Transverse colon (tissue), 4 donors: Measurements from ENCODE around the gene SH3RF3. TPM values are rescaled to one million over a fixed set of nuclear protein-coding genes. Genes with fewer than 3 reads are reported as not detected.

Source experiments
- DNase-seq: peaks from one replicate; pipeline ENCODE4 v3.0.0-alpha.2; 2019
- H3K27ac ChIP-seq, 4 donors: fragments of 200-600 bp; sonication (generic); 2 replicates each; pipeline ENCODE4 v1.5.1; 2016 to 2018; ENCODE audit warnings: inconsistent platforms in 4 of 4
- H3K27me3 ChIP-seq: fragments of 200-600 bp; sonication (generic); 2 replicates; pipeline ENCODE4 v1.5.1; 2017; ENCODE audit warnings: inconsistent platforms
- H3K36me3 ChIP-seq, 4 donors: fragments of 200-600 bp; sonication (generic); 2 replicates each; pipeline ENCODE4 v1.5.1; 2017 to 2019; ENCODE audit warnings: inconsistent platforms in 4 of 4
- H3K4me1 ChIP-seq, 4 donors: fragments of 200-600 bp; sonication (generic); 2 replicates each; pipeline ENCODE4 v1.5.1; 2017 to 2020; ENCODE audit warnings: inconsistent platforms in 4 of 4
- H3K4me3 ChIP-seq, 4 donors: fragments of 200-600 bp; sonication (generic); 1 replicate in 1 of 4; 2 replicates in 3 of 4; pipeline versions ENCODE4 v1.5.1 to v1.6.1; 2017 to 2019; ENCODE audit warnings: inconsistent platforms in 4 of 4
- H3K9me3 ChIP-seq, 2 donors: fragments of 200-600 bp; sonication (generic); 2 replicates each; pipeline ENCODE4 v1.5.1; 2017 to 2019; ENCODE audit warnings: inconsistent platforms in 2 of 2
- CTCF ChIP-seq, 5 experiments: fragments of 200-600 bp in 3 of 5; fragments of 450-650 bp in 2 of 5; sonication (generic) in 3 of 5; IDR thresholded peaks; 1 replicate in 2 of 5; 2 replicates in 3 of 5; pipeline ENCODE4 v1.5.1; 2016 to 2017; ENCODE audit warnings: antibody characterized with exemption in 5 of 5, inconsistent platforms in 3 of 5, mild to moderate bottlenecking in 2 of 5, moderate library complexity in 1 of 5
- EP300 ChIP-seq: sonication (generic); formaldehyde crosslinking; IDR thresholded peaks from one replicate; pipeline ENCODE4 v1.6.1; 2017; ENCODE audit warnings: antibody characterized with exemption, low read depth
- POLR2A ChIP-seq: fragments of 450-650 bp; IDR thresholded peaks from one replicate; pipeline ENCODE4 v1.6.1; 2016; ENCODE audit warnings: antibody characterized with exemption, mild to moderate bottlenecking, moderate library complexity
- POLR2AphosphoS5 ChIP-seq, 3 donors: sonication (generic); formaldehyde crosslinking; IDR thresholded peaks; one replicate each; pipeline ENCODE4 v1.6.1; 2016; ENCODE audit warnings: antibody characterized with exemption in 3 of 3
- WGBS, 2 donors: methylation state at CpG; one replicate each; pipeline ENCODE4 v1.1.5; 2018; ENCODE audit warnings: low coverage in 1 of 2; 5-methylcytosine and 5-hydroxymethylcytosine counted together
- in situ Hi-C, 4 donors: fragments of 200-750 bp; cut with MboI; loops; one replicate each; pipeline versions ENCODE4 v1.15.0 to v1.15.1; 2017; ENCODE audit warnings: low sequenced_read_pairs in 3 of 4, low pct_ligation_motif_present in 1 of 4, low pct_unique_long_range_greater_than_20kb in 1 of 4
- intact Hi-C: fragments of 100-400 bp; cut with DNase I; formaldehyde crosslinking; loops from one replicate; pipeline ENCODE4 v1.15.1; 2023; ENCODE audit warnings: low total_unique reads
- total RNA-seq, 4 donors: library from RNA; depleted of rRNA; stranded (reverse); fragments of >200 nt; gene quantifications; one replicate each; pipeline ENCODE4 v1.1.0, GENCODE V29; 2016

Gene SH3RF3
- total RNA-seq, 4 donors from 2014 or later, result 1.9 to 8.8 (median 2.9) TPM

- DNase-seq, result no peak
- intact Hi-C loops, result no loop called here
- in situ Hi-C loops, result no loop called here
Observed at GRCh38 chr2:109201465-109202327, 72.7 kb downstream of the SH3RF3 start.

DNA sequence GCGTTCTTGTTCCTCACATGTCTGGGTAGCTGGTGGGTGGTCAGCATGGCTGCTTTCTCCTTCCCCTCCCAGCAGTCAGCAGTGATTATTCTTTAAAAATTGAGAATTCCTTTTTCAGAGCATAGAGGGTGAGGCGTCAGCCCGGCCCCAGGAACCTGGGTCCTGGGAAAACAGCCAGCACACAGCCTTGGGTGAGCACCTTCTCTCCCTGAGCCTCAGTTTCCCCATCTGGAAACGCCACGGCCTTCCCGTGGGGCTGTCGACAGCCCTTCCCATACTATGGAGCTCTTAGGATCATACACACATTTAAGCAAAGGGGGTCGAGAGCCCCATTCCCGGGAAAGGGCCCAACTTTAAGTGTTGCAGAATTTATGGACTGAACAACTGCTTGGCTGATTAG lies 73.5 kb downstream of the SH3RF3 start:
- in situ Hi-C loops, result no loop called here
- Histone ChIP-seq H3K9me3 (no peaks in the 10 kb centered on the region), H3K27me3 (no peaks in the 10 kb centered on the region), H3K36me3 (no peaks in the 10 kb centered on the region), H3K4me1 (peaks cover 0 to 6% (median under 1%) of the 10 kb centered on the region in 4 donors), H3K4me3 (no peak overlapping the region), H3K27ac (no peak overlapping the region)
- 94 to 100% methylated on average over 1 to 9 of the region's 9 CpGs for WGBS, 2 donors
- intact Hi-C loops, result no loop called here
- DNase-seq, result no peak
- TF ChIP-seq CTCF (IDR thresholded peaks at IDR 0.05) (no peak), POLR2AphosphoS5 (IDR thresholded peaks at IDR 0.05) (no peak), EP300 (no peak), POLR2A (no peak)

More at GRCh38 chr2:109201465-109202327, 72.7 kb downstream of the SH3RF3 start:
- no peak for TF ChIP-seq EP300
- no peak for TF ChIP-seq POLR2AphosphoS5 (IDR thresholded peaks at IDR 0.05)
- no peak for TF ChIP-seq CTCF (IDR thresholded peaks at IDR 0.05)
- TF ChIP-seq POLR2A, result no peak
- H3K9me3 ChIP-seq, result no peaks in the 10 kb centered on the region
- no peak overlapping the region for H3K4me3 ChIP-seq
- H3K4me1 ChIP-seq, result peaks cover 0 to 8% (median 2%) of the 10 kb centered on the region in 4 donors
- H3K27ac ChIP-seq, result no peak overlapping the region
- H3K36me3 ChIP-seq, result no peaks in the 10 kb centered on the region
- WGBS, 2 donors, result 75 to 82% methylated on average over 5 to 21 of the region's 21 CpGs
- H3K27me3 ChIP-seq, result no peaks in the 10 kb centered on the region

DNA sequence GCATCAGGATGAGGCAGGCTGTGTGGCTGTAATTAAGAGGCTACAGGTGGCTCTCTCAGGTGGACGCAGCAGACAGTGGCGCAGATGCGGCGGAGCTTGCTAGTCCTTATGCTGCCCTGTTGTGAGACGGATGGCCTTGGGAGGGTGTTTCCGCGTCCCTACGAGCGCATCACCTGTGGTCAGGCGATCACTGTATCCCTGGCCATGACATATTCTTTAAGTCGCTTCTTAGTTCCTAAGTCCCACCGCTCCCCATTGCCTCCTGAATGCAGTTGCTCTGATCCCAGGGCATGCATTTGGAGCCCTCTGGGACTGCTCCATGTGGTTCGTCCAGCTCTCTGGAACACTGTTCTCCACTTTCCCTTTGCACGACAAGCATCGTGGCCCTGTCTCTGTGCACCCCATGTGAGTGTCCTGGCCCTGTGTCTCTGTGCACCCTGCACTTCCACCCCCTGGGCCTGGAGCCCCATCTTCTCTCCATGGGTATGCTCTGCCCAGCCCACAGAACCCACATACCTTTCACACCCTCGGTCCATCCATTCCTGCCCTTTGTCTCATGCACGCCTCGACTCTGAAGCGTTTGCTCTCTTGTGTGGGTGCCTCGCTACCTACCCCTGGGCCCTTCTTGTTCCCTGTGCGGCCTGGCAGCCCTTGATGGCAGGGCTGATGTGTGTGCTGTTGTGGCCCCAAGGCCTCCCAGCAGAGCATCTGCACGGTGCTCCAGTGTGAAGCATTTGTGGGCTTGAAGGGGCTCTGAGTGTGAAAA lies 74.4 kb downstream of the SH3RF3 start:
- Histone ChIP-seq H3K9me3 (no peaks in the 10 kb centered on the region), H3K27ac (no peak overlapping the region), H3K4me3 (no peak overlapping the region), H3K36me3 (no peaks in the 10 kb centered on the region), H3K27me3 (no peaks in the 10 kb centered on the region), H3K4me1 (no peaks in the 10 kb centered on the region)
- WGBS, 2 donors, result 93 to 100% methylated on average over 1 to 22 of the region's 22 CpGs
- intact Hi-C loops, result no loop called here
- TF ChIP-seq EP300 (no peak), POLR2AphosphoS5 (IDR thresholded peaks at IDR 0.05) (no peak), POLR2A (no peak), CTCF (IDR thresholded peaks at IDR 0.05) (no peak)
- DNase-seq, result no peak
- in situ Hi-C loops, result no loop called here

DNA sequence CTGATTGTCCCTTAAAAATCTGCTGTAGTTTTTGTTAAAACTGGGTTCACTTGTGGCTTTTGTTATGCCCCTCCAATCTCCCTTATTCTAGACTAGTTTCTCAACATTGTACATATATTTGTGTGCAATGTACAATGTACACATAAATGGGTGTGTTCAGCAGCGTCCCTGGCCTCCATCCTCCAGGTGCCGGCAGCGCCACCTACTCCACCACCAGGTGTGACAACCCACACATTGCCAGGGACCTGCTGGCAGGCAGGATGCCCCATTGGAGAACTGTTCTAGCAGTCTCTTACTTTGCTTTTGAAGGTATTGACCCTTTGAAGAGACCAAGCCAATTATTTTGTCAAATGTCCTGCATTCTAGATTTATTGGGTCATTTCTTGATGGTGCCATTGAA lies 75.4 kb downstream of the SH3RF3 start:
- intact Hi-C loops, result no loop called here
- DNase-seq, result no peak
- Histone ChIP-seq H3K27ac (no peak overlapping the region), H3K9me3 (no peaks in the 10 kb centered on the region), H3K36me3 (no peaks in the 10 kb centered on the region), H3K27me3 (no peaks in the 10 kb centered on the region), H3K4me3 (no peak overlapping the region), H3K4me1 (peaks cover 0 to 3% (median 0%) of the 10 kb centered on the region in 4 donors)
- TF ChIP-seq POLR2A (no peak), CTCF (IDR thresholded peaks at IDR 0.05) (no peak), EP300 (no peak), POLR2AphosphoS5 (IDR thresholded peaks at IDR 0.05) (no peak)
- WGBS, 2 donors, result 48 to 71% methylated on average over 1 to 3 of the region's 3 CpGs
- in situ Hi-C loops, result no loop called here
